Uterus (tissue), 4 donors: ENCODE results near the gene ALDH1A3. TPM values are rescaled to one million over a fixed set of nuclear protein-coding genes. Genes with fewer than 3 reads are reported as not detected.

ENCODE experiments used
- DNase-seq, 2 donors: peaks; one replicate each; pipeline ENCODE4 v3.0.0-alpha.2; 2019 to 2020
- H3K27ac ChIP-seq, 2 donors: fragments of 200-600 bp; sonication (generic); 1 replicate in 1 of 2; 2 replicates in 1 of 2; pipeline ENCODE4 v1.5.1; 2016 to 2018
- H3K27me3 ChIP-seq, 2 donors: fragments of 200-600 bp; sonication (generic); one replicate each; pipeline ENCODE4 v1.5.1; 2018 to 2019; ENCODE audit warnings: control low read depth in 1 of 2
- H3K36me3 ChIP-seq, 2 donors: fragments of 200-600 bp; sonication (generic); one replicate each; pipeline ENCODE4 v1.5.1; 2019; ENCODE audit warnings: control low read depth in 1 of 2
- H3K4me1 ChIP-seq, 2 donors: fragments of 200-600 bp; sonication (generic); one replicate each; pipeline ENCODE4 v1.5.1; 2018 to 2019; ENCODE audit warnings: control low read depth in 1 of 2
- H3K4me3 ChIP-seq, 2 donors: fragments of 200-600 bp; sonication (generic); 1 replicate in 1 of 2; 2 replicates in 1 of 2; pipeline ENCODE4 v1.5.1; 2018 to 2019; ENCODE audit warnings: mild to moderate bottlenecking in 1 of 2
- H3K9me3 ChIP-seq, 2 donors: fragments of 200-600 bp; sonication (generic); one replicate each; pipeline ENCODE4 v1.5.1; 2019; ENCODE audit warnings: control low read depth in 1 of 2
- POLR2A ChIP-seq, 2 donors: fragments of 450-650 bp; IDR thresholded peaks; one replicate each; pipeline ENCODE4 v1.6.1; 2016; ENCODE audit warnings: antibody characterized with exemption in 2 of 2, mild to moderate bottlenecking in 1 of 2, moderate library complexity in 1 of 2
- intact Hi-C: fragments of 100-400 bp; cut with DNase I; formaldehyde crosslinking; loops from one replicate; pipeline ENCODE4 v1.15.1; 2023; ENCODE audit warnings: low total_unique reads
- total RNA-seq, 4 donors: library from RNA; depleted of rRNA in 3 of 4; stranded (reverse); fragments of >200 nt in 3 of 4; gene quantifications; one replicate each; pipeline versions ENCODE4 v1.1.0 to v1.2.4, GENCODE V29; 2014 to 2023
- TF ChIP-seq, protein P1 (sequence below), 4 experiments: fragments of 200-600 bp in 2 of 4; fragments of 450-650 bp in 2 of 4; sonication (generic) in 2 of 4; IDR thresholded peaks; one replicate each; pipeline ENCODE4 v1.5.1; 2016 to 2019; ENCODE audit warnings: antibody characterized with exemption in 4 of 4, mild to moderate bottlenecking in 2 of 4, moderate library complexity in 1 of 4
- donor health status: DM: yes; HTN: yes; CAD: no.

Gene ALDH1A3
- total RNA-seq, 4 donors from 2014 or later: 15.6 to 55.2 (median 26.4) TPM

DNA sequence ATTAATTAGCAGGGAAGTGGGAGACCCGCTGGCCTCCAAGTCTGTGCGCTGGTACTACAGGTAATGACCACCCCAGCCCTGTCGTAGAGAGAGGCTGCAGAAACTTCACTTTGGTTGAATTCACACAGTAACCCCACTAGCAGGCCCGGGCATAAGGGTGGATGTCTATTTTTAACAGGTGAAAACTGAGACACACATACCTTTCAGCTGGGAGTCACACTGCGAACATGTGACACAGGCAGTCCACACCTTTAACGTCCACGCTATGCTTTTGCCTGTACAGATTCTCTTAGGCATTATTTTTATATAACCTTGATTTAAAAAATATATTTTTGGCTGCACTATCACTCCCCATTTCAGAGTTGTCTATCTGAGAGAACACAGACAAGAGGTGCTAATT, 43.4 kb downstream of the ALDH1A3 start:
- H3K9me3 ChIP-seq: no peaks in the 10 kb centered on the region
- intact Hi-C loops: no loop called here
- no peaks in the 10 kb centered on the region for H3K4me1 ChIP-seq
- no peaks in the 10 kb centered on the region for H3K36me3 ChIP-seq
- H3K27ac ChIP-seq: no peak overlapping the region
- DNase-seq: no peak
- H3K27me3 ChIP-seq: no peaks in the 10 kb centered on the region
- no peak overlapping the region for H3K4me3 ChIP-seq
- TF ChIP-seq POLR2A (IDR thresholded peaks at IDR 0.05): no peak
- TF ChIP-seq, protein P1, sequence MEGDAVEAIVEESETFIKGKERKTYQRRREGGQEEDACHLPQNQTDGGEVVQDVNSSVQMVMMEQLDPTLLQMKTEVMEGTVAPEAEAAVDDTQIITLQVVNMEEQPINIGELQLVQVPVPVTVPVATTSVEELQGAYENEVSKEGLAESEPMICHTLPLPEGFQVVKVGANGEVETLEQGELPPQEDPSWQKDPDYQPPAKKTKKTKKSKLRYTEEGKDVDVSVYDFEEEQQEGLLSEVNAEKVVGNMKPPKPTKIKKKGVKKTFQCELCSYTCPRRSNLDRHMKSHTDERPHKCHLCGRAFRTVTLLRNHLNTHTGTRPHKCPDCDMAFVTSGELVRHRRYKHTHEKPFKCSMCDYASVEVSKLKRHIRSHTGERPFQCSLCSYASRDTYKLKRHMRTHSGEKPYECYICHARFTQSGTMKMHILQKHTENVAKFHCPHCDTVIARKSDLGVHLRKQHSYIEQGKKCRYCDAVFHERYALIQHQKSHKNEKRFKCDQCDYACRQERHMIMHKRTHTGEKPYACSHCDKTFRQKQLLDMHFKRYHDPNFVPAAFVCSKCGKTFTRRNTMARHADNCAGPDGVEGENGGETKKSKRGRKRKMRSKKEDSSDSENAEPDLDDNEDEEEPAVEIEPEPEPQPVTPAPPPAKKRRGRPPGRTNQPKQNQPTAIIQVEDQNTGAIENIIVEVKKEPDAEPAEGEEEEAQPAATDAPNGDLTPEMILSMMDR (IDR thresholded peaks at IDR 0.05): no peak

- intact Hi-C loops: no loop called here
- no peak overlapping the region for H3K4me3 ChIP-seq
- no peak overlapping the region for H3K27ac ChIP-seq
- H3K36me3 ChIP-seq: no peaks in the 10 kb centered on the region
- H3K9me3 ChIP-seq: no peaks in the 10 kb centered on the region
- no peaks in the 10 kb centered on the region for H3K4me1 ChIP-seq
- H3K27me3 ChIP-seq: no peaks in the 10 kb centered on the region
- TF ChIP-seq, protein P1 (IDR thresholded peaks at IDR 0.05): no peak
- TF ChIP-seq POLR2A (IDR thresholded peaks at IDR 0.05): no peak
- no peak for DNase-seq
These were observed 44.3 kb downstream of the ALDH1A3 start for GRCh38 chr15:100923902-100924301.

DNA sequence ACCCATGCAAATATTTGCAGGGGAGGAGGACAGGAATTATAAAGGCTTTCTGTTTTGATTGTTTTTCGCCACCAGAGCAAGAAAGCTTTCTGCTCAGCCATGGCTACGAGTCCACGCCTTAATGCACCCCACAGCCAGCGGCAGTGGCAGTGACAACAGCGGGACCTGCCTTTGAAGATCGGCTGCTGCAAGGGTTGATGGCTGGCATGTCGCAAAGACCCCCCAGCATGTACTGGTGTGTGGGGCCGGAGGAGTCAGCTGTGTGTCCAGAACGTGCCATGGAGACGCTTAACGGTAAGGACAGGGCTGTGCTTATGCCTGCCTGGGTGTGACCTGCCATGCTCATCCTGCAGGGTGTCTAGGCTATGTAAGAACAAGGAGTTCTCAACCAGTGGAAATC, 44.8 kb downstream of the ALDH1A3 start:
- intact Hi-C loops: no loop called here
- Histone ChIP-seq H3K9me3 (no peaks in the 10 kb centered on the region), H3K4me1 (no peaks in the 10 kb centered on the region), H3K27me3 (no peaks in the 10 kb centered on the region), H3K4me3 (no peak overlapping the region), H3K27ac (no peak overlapping the region), H3K36me3 (no peaks in the 10 kb centered on the region)
- TF ChIP-seq, protein P1 (IDR thresholded peaks at IDR 0.05): no peak
- TF ChIP-seq POLR2A (IDR thresholded peaks at IDR 0.05): no peak
- DNase-seq: no peak

- DNase-seq: no peak
- H3K4me3 ChIP-seq: no peak overlapping the region
- H3K4me1 ChIP-seq: no peaks in the 10 kb centered on the region
- no peaks in the 10 kb centered on the region for H3K36me3 ChIP-seq
- intact Hi-C loops: no loop called here
- H3K27ac ChIP-seq: no peak overlapping the region
- TF ChIP-seq POLR2A (IDR thresholded peaks at IDR 0.05): no peak
- TF ChIP-seq, protein P1 (IDR thresholded peaks at IDR 0.05): no peak
- H3K27me3 ChIP-seq: no peaks in the 10 kb centered on the region
- no peaks in the 10 kb centered on the region for H3K9me3 ChIP-seq
These were observed 45.8 kb downstream of the ALDH1A3 start for GRCh38 chr15:100925480-100925879.

DNA sequence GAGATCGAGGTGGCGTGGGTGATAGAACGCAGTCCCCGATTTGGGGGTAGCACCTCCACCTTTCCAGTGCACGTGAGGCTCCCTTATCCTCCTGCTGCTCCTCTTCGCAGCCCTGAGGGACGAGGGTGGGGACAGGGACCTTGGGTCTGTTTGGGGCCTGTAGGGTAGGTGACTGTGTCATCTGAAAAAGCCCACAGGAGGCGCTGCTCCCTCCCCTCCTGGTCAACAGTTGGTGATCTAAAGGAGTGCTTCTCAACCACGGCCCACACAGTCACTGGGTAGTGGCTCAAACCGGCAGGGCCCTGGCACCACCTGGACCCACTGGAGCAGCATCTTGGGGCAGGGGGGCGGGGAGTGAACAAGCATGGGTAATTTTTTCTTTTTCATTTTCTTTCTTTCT, 46.6 kb downstream of the ALDH1A3 start:
- no peak for DNase-seq
- H3K4me1 ChIP-seq: no peaks in the 10 kb centered on the region

More for the DNA sequence above, 46.6 kb downstream of the ALDH1A3 start:
- intact Hi-C loops: no loop called here
- H3K9me3 ChIP-seq: no peaks in the 10 kb centered on the region
- H3K27ac ChIP-seq: no peak overlapping the region
- no peaks in the 10 kb centered on the region for H3K36me3 ChIP-seq
- TF ChIP-seq, protein P1 (IDR thresholded peaks at IDR 0.05): no peak
- TF ChIP-seq POLR2A (IDR thresholded peaks at IDR 0.05): no peak
- no peak overlapping the region for H3K4me3 ChIP-seq
- H3K27me3 ChIP-seq: no peaks in the 10 kb centered on the region
